ENCODE data around the gene SLC15A4.

SLC15A4 gene

GRCh38 chr12:128797119-128798118, 26.3 kb downstream of the SLC15A4 start:
- Histone ChIP-seq H3K4me3 (ENCODE audit: low read length) (no peak overlapping the region), H3K36me3 (ENCODE audit: control insufficient read depth, insufficient read depth, low read length, severe bottlenecking) (peaks cover 84% of the 10 kb centered on the region), H3K27me3 (replicated peaks; ENCODE audit: control insufficient read depth, insufficient read depth, low read length) (no peaks in the 10 kb centered on the region), H3K4me1 (ENCODE audit: control insufficient read depth, insufficient read depth, low read length) (peaks cover 8% of the 10 kb centered on the region), H3K9ac (ENCODE audit: low read length) (no peak overlapping the region), H3K9me3 (ENCODE audit: control insufficient read depth, low read length) (no peaks in the 10 kb centered on the region)
- no peak for DNase-seq (ENCODE audit: low read depth)

- Histone ChIP-seq H3K4me3 (ENCODE audit: low read length) (no peak overlapping the region), H3K9me3 (ENCODE audit: control insufficient read depth, low read length) (no peaks in the 10 kb centered on the region), H3K36me3 (ENCODE audit: control insufficient read depth, insufficient read depth, low read length, severe bottlenecking) (peaks cover 92% of the 10 kb centered on the region), H3K27me3 (replicated peaks; ENCODE audit: control insufficient read depth, insufficient read depth, low read length) (no peaks in the 10 kb centered on the region), H3K9ac (ENCODE audit: low read length) (no peak overlapping the region), H3K4me1 (ENCODE audit: control insufficient read depth, insufficient read depth, low read length) (peaks cover 3% of the 10 kb centered on the region)
- DNase-seq (ENCODE audit: low read depth) = no peak
These were observed 27.2 kb downstream of the SLC15A4 start for GRCh38 chr12:128796439-128797118.

- Histone ChIP-seq H3K36me3 (ENCODE audit: control insufficient read depth, insufficient read depth, low read length, severe bottlenecking) (peaks cover 91% of the 10 kb centered on the region), H3K9ac (ENCODE audit: low read length) (no peak overlapping the region), H3K4me1 (ENCODE audit: control insufficient read depth, insufficient read depth, low read length) (no peaks in the 10 kb centered on the region), H3K4me3 (ENCODE audit: low read length) (no peak overlapping the region), H3K27me3 (replicated peaks; ENCODE audit: control insufficient read depth, insufficient read depth, low read length) (no peaks in the 10 kb centered on the region), H3K9me3 (ENCODE audit: control insufficient read depth, low read length) (no peaks in the 10 kb centered on the region)
- DNase-seq (ENCODE audit: low read depth) = no peak
These were observed 28.0 kb downstream of the SLC15A4 start for GRCh38 chr12:128795530-128796361.

- DNase-seq (ENCODE audit: low read depth) = no peak
- peaks cover 86% of the 10 kb centered on the region for H3K36me3 ChIP-seq (ENCODE audit: control insufficient read depth, insufficient read depth, low read length, severe bottlenecking)
These were observed 28.9 kb downstream of the SLC15A4 start for GRCh38 chr12:128794661-128795529.

GRCh38 chr12:128793701-128794100, 30.1 kb downstream of the SLC15A4 start:
- Histone ChIP-seq H3K4me1 (ENCODE audit: control insufficient read depth, insufficient read depth, low read length) (no peaks in the 10 kb centered on the region), H3K9ac (ENCODE audit: low read length) (no peak overlapping the region), H3K36me3 (ENCODE audit: control insufficient read depth, insufficient read depth, low read length, severe bottlenecking) (peaks cover 74% of the 10 kb centered on the region), H3K4me3 (ENCODE audit: low read length) (no peak overlapping the region), H3K9me3 (ENCODE audit: control insufficient read depth, low read length) (no peaks in the 10 kb centered on the region), H3K27me3 (replicated peaks; ENCODE audit: control insufficient read depth, insufficient read depth, low read length) (no peaks in the 10 kb centered on the region)
- DNase-seq (ENCODE audit: low read depth) = no peak

More at GRCh38 chr12:128794661-128795529, 28.9 kb downstream of the SLC15A4 start:
- Histone ChIP-seq H3K9me3 (ENCODE audit: control insufficient read depth, low read length) (no peaks in the 10 kb centered on the region), H3K4me1 (ENCODE audit: control insufficient read depth, insufficient read depth, low read length) (no peaks in the 10 kb centered on the region), H3K27me3 (replicated peaks; ENCODE audit: control insufficient read depth, insufficient read depth, low read length) (no peaks in the 10 kb centered on the region), H3K9ac (ENCODE audit: low read length) (no peak overlapping the region), H3K4me3 (ENCODE audit: low read length) (no peak overlapping the region)

- no peak for DNase-seq (ENCODE audit: low read depth)
- peaks cover 66% of the 10 kb centered on the region for H3K36me3 ChIP-seq (ENCODE audit: control insufficient read depth, insufficient read depth, low read length, severe bottlenecking)
- no peaks in the 10 kb centered on the region for H3K4me1 ChIP-seq (ENCODE audit: control insufficient read depth, insufficient read depth, low read length)
- no peaks in the 10 kb centered on the region for H3K9me3 ChIP-seq (ENCODE audit: control insufficient read depth, low read length)
- H3K4me3 ChIP-seq (ENCODE audit: low read length) = no peak overlapping the region
- no peaks in the 10 kb centered on the region for H3K27me3 ChIP-seq (replicated peaks; ENCODE audit: control insufficient read depth, insufficient read depth, low read length)
- no peak overlapping the region for H3K9ac ChIP-seq (ENCODE audit: low read length)
These were observed 30.9 kb downstream of the SLC15A4 start for GRCh38 chr12:128792881-128793280.

GRCh38 chr12:128792398-128792797, 31.4 kb downstream of the SLC15A4 start:
- no peaks in the 10 kb centered on the region for H3K27me3 ChIP-seq (replicated peaks; ENCODE audit: control insufficient read depth, insufficient read depth, low read length)

GRCh38 chr12:128791395-128792322, 32.1 kb downstream of the SLC15A4 start:
- H3K9me3 ChIP-seq (ENCODE audit: control insufficient read depth, low read length) = no peaks in the 10 kb centered on the region
- no peak overlapping the region for H3K9ac ChIP-seq (ENCODE audit: low read length)
- no peak for DNase-seq (ENCODE audit: low read depth)
- no peaks in the 10 kb centered on the region for H3K4me1 ChIP-seq (ENCODE audit: control insufficient read depth, insufficient read depth, low read length)
- no peak overlapping the region for H3K4me3 ChIP-seq (ENCODE audit: low read length)
- H3K27me3 ChIP-seq (replicated peaks; ENCODE audit: control insufficient read depth, insufficient read depth, low read length) = no peaks in the 10 kb centered on the region
- H3K36me3 ChIP-seq (ENCODE audit: control insufficient read depth, insufficient read depth, low read length, severe bottlenecking) = peaks cover 54% of the 10 kb centered on the region

More at GRCh38 chr12:128792398-128792797, 31.4 kb downstream of the SLC15A4 start:
- no peak overlapping the region for H3K9ac ChIP-seq (ENCODE audit: low read length)
- DNase-seq (ENCODE audit: low read depth) = no peak
- no peaks in the 10 kb centered on the region for H3K4me1 ChIP-seq (ENCODE audit: control insufficient read depth, insufficient read depth, low read length)
- H3K36me3 ChIP-seq (ENCODE audit: control insufficient read depth, insufficient read depth, low read length, severe bottlenecking) = peaks cover 61% of the 10 kb centered on the region
- no peak overlapping the region for H3K4me3 ChIP-seq (ENCODE audit: low read length)
- no peaks in the 10 kb centered on the region for H3K9me3 ChIP-seq (ENCODE audit: control insufficient read depth, low read length)

GRCh38 chr12:128790653-128791373, 32.9 kb downstream of the SLC15A4 start:
- no peak for DNase-seq (ENCODE audit: low read depth)
- Histone ChIP-seq H3K4me3 (ENCODE audit: low read length) (no peak overlapping the region), H3K36me3 (ENCODE audit: control insufficient read depth, insufficient read depth, low read length, severe bottlenecking) (peaks cover 48% of the 10 kb centered on the region), H3K4me1 (ENCODE audit: control insufficient read depth, insufficient read depth, low read length) (no peaks in the 10 kb centered on the region), H3K27me3 (replicated peaks; ENCODE audit: control insufficient read depth, insufficient read depth, low read length) (no peaks in the 10 kb centered on the region), H3K9me3 (ENCODE audit: control insufficient read depth, low read length) (no peaks in the 10 kb centered on the region), H3K9ac (ENCODE audit: low read length) (no peak overlapping the region)

Data from adipocyte (in vitro differentiated cells).